GM23338 (cell line): ENCODE results near the gene TPT1. TPM values are rescaled to one million over a fixed set of nuclear protein-coding genes. Genes with fewer than 3 reads are reported as not detected.

ENCODE experiments used
- ATAC-seq: fragments of 200-7000 bp; cut with Tn5 transposase; 3 replicates; pipeline ENCODE4 v1.9.1; 2020
- DNase-seq: peaks from one replicate; pipeline ENCODE4 v3.0.0-alpha.2; 2015; ENCODE audit warnings: low spot score
- H2AFZ ChIP-seq: fragments of 200-600 bp; sonication (generic); 2 replicates; pipeline ENCODE4 v1.8.0; 2016; ENCODE audit warnings: antibody characterized with exemption, mild to moderate bottlenecking, moderate library complexity
- H3F3A ChIP-seq: fragments of 200-600 bp; sonication (generic); replicated peaks from 2 replicates; pipeline ENCODE4 v1.8.0; 2017; ENCODE audit warnings: antibody characterized with exemption, mixed run types, low read depth
- H3K27ac ChIP-seq: fragments of 200-600 bp; sonication (generic); 2 replicates; pipeline ENCODE4 v1.6.1; 2016; ENCODE audit warnings: low read depth
- H3K27me3 ChIP-seq: fragments of 200-600 bp; sonication (generic); 2 replicates; pipeline ENCODE4 v1.8.0; 2016; ENCODE audit warnings: mild to moderate bottlenecking, mixed run types, moderate library complexity; ENCODE audit not compliant: insufficient read depth
- H3K36me3 ChIP-seq: fragments of 200-600 bp; sonication (generic); 2 replicates; pipeline ENCODE4 v1.8.0; 2016; ENCODE audit warnings: mild to moderate bottlenecking; ENCODE audit not compliant: insufficient read depth
- H3K4me1 ChIP-seq: fragments of 200-600 bp; sonication (generic); 2 replicates; pipeline ENCODE4 v1.8.0; 2016; ENCODE audit warnings: mild to moderate bottlenecking, moderate library complexity; ENCODE audit not compliant: insufficient read depth
- H3K4me2 ChIP-seq: fragments of 200-600 bp; sonication (generic); 2 replicates; pipeline ENCODE4 v1.7.1; 2017; ENCODE audit warnings: mixed run types
- H3K4me3 ChIP-seq: fragments of 200-600 bp; sonication (generic); 2 replicates; pipeline ENCODE4 v1.6.1; 2016; ENCODE audit warnings: mixed run types
- H3K79me2 ChIP-seq: fragments of 200-600 bp; sonication (generic); replicated peaks from 2 replicates; pipeline ENCODE4 v1.8.0; 2017; ENCODE audit warnings: mild to moderate bottlenecking; ENCODE audit not compliant: insufficient read depth
- H3K9me2 ChIP-seq: fragments of 200-600 bp; sonication (generic); 2 replicates; pipeline ENCODE4 v1.8.0; 2017; ENCODE audit not compliant: insufficient read depth
- H4K20me1 ChIP-seq: fragments of 200-600 bp; sonication (generic); replicated peaks from 2 replicates; pipeline ENCODE4 v1.8.0; 2017; ENCODE audit warnings: mild to moderate bottlenecking; ENCODE audit not compliant: insufficient read depth
- H3K27ac Mint-ChIP-seq: 2 replicates; pipeline ENCODE4 v1.8.0; 2020; ENCODE audit warnings: inconsistent platforms, mild to moderate bottlenecking, moderate library complexity, mixed read lengths
- H3K27me3 Mint-ChIP-seq: 3 replicates; pipeline ENCODE4 v1.8.0; 2022; ENCODE audit warnings: low read depth, mild to moderate bottlenecking, moderate library complexity, mixed read lengths, inconsistent platforms; ENCODE audit not compliant: insufficient read depth, poor library complexity
- H3K36me3 Mint-ChIP-seq: 3 replicates; pipeline ENCODE4 v1.8.0; 2021; ENCODE audit warnings: low read depth, mild to moderate bottlenecking, inconsistent platforms, moderate library complexity, mixed read lengths
- H3K4me1 Mint-ChIP-seq: 3 replicates; pipeline ENCODE4 v1.8.0; 2020; ENCODE audit warnings: mild to moderate bottlenecking, inconsistent platforms, mixed read lengths
- H3K4me3 Mint-ChIP-seq: 3 replicates; pipeline ENCODE4 v1.8.0; 2021; ENCODE audit warnings: moderate library complexity, mild to moderate bottlenecking, inconsistent platforms, mixed read lengths
- H3K9me3 Mint-ChIP-seq: 3 replicates; pipeline ENCODE4 v1.8.0; 2020; ENCODE audit warnings: moderate library complexity, mild to moderate bottlenecking, inconsistent platforms, mixed read lengths
- STAT1 ChIP-seq: IDR thresholded peaks from one replicate; pipeline ENCODE4 v1.6.1; 2016; ENCODE audit warnings: antibody characterized with exemption; ENCODE audit not compliant: unreplicated experiment
- polyA plus RNA-seq: library from polyadenylated mRNA; unstranded; fragments of >200 nt; fragmentation: Nextera tagmentation; extraction: Ambion mirVana; gene quantifications from 2 replicates; pipeline ENCODE4 v1.2.1, GENCODE V29; 2016
- total RNA-seq: library from RNA; depleted of rRNA; stranded (reverse); fragments of >200 nt; shearing (Covaris generic); gene quantifications from 2 replicates; pipeline ENCODE4 v1.2.3, GENCODE V29; 2014
- TF ChIP-seq, protein P1 (sequence below), 2 experiments: fragments of 200-600 bp in 1 of 2; sonication (generic) in 1 of 2; conservative IDR thresholded peaks; 2 replicates each; pipeline versions ENCODE4 v1.5.1 to v1.6.1; 2016 to 2017; ENCODE audit warnings: antibody characterized with exemption in 2 of 2, low read depth in 2 of 2, mild to moderate bottlenecking in 2 of 2, moderate library complexity in 1 of 2
- TF ChIP-seq, protein P2 (sequence below): IDR thresholded peaks from one replicate; pipeline ENCODE4 v1.6.1; 2018; ENCODE audit warnings: antibody characterized with exemption; ENCODE audit not compliant: unreplicated experiment

The TPT1 gene
- total and polyA plus RNA-seq, 2 experiments from 2014 or later, result 1,385 to 2,519 TPM

DNA sequence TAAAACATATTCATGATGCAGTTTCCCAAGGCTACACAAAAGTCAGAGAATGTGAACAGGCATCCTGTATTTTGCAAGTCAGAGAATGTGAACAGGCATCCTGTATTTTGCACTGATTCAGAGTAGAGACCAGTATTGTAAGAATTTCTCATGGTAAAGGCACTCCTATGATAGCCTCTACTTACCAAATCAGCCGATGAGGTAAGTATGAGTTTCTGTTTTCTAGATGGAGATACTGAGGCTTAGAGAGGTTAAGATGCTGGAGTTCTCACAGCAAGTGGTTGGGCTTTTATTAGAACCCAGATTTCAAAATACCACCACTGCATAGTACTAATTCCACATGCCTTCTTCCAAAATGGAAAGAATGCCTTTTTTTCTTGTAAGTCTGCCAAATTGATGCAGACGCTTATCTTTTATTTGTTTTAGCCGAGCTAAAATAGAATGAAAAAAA lies 12.3 kb downstream of the TPT1 start:
- H3K4me1 Mint-ChIP-seq, result peaks cover 25% of the 10 kb centered on the region
- Histone ChIP-seq H3K4me1 (peaks cover 3% of the 10 kb centered on the region; the same call in 1 of the 2 replicates), H3K27ac (no peak overlapping the region)

DNA sequence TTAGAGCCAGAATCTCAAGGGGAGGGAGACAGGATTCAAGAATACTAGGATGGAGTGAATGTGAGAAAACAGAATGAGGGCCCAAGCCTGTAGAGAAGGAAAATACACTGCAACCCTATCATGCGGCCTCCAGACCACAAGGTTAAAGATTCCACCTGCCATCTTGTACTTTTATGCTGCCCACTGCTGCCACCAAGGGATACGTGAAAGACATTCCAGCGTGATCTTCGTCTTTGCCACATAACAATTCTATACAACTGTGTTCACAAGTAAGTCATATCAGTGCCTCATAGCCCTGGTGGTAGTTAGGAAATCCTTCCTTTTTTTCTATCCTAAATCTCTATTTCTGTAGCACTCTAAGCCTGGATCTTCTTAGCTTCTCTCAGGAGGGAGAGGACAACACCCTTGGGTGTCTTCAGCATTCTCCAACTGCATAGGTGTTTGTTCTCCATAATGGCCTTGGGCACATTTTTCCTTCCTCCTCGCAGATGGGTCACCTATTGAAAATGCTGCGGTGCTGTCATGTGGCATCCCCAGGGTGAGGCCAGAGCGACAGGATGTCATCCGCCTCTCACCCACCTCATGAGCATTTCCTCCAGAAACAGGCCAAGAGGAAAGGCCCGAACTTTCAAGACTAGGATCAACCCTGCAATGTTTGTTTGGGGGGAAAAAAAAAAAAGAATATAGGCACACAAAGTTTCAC lies 13.6 kb downstream of the TPT1 start:
- H3K4me3 ChIP-seq, result no peak overlapping the region
- 0 out of 2 replicates have a peak, but pooled peaks cover 3% of the 10 kb centered on the region for H4K20me1 ChIP-seq
- H3K27me3 Mint-ChIP-seq, result peaks cover 10% of the 10 kb centered on the region
- H3K79me2 ChIP-seq, result no peaks in the 10 kb centered on the region
- H3K4me1 ChIP-seq, result peaks cover under 1% of the 10 kb centered on the region; the same call in 1 of the 2 replicates
- DNase-seq (peak; percentile 38), ATAC-seq (no peak)
- H2AFZ ChIP-seq, result no peak overlapping the region
- TF ChIP-seq, protein P1, sequence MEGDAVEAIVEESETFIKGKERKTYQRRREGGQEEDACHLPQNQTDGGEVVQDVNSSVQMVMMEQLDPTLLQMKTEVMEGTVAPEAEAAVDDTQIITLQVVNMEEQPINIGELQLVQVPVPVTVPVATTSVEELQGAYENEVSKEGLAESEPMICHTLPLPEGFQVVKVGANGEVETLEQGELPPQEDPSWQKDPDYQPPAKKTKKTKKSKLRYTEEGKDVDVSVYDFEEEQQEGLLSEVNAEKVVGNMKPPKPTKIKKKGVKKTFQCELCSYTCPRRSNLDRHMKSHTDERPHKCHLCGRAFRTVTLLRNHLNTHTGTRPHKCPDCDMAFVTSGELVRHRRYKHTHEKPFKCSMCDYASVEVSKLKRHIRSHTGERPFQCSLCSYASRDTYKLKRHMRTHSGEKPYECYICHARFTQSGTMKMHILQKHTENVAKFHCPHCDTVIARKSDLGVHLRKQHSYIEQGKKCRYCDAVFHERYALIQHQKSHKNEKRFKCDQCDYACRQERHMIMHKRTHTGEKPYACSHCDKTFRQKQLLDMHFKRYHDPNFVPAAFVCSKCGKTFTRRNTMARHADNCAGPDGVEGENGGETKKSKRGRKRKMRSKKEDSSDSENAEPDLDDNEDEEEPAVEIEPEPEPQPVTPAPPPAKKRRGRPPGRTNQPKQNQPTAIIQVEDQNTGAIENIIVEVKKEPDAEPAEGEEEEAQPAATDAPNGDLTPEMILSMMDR (conservative IDR thresholded peaks at IDR 0.05; ENCODE audit: low read depth in 2 of 2), result peak; percentile 10 to 48; a peak in 2 of 4 replicates
- TF ChIP-seq, protein P2, sequence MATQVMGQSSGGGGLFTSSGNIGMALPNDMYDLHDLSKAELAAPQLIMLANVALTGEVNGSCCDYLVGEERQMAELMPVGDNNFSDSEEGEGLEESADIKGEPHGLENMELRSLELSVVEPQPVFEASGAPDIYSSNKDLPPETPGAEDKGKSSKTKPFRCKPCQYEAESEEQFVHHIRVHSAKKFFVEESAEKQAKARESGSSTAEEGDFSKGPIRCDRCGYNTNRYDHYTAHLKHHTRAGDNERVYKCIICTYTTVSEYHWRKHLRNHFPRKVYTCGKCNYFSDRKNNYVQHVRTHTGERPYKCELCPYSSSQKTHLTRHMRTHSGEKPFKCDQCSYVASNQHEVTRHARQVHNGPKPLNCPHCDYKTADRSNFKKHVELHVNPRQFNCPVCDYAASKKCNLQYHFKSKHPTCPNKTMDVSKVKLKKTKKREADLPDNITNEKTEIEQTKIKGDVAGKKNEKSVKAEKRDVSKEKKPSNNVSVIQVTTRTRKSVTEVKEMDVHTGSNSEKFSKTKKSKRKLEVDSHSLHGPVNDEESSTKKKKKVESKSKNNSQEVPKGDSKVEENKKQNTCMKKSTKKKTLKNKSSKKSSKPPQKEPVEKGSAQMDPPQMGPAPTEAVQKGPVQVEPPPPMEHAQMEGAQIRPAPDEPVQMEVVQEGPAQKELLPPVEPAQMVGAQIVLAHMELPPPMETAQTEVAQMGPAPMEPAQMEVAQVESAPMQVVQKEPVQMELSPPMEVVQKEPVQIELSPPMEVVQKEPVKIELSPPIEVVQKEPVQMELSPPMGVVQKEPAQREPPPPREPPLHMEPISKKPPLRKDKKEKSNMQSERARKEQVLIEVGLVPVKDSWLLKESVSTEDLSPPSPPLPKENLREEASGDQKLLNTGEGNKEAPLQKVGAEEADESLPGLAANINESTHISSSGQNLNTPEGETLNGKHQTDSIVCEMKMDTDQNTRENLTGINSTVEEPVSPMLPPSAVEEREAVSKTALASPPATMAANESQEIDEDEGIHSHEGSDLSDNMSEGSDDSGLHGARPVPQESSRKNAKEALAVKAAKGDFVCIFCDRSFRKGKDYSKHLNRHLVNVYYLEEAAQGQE, result no peak
- no peak overlapping the region for H3K4me3 Mint-ChIP-seq
- no peak overlapping the region for H3K4me2 ChIP-seq
- H3F3A ChIP-seq, result peaks cover 11% of the 10 kb centered on the region
- H3K4me1 Mint-ChIP-seq, result peaks cover 14% of the 10 kb centered on the region
- H3K36me3 ChIP-seq, result no peaks in the 10 kb centered on the region
- no peaks in the 10 kb centered on the region; the same call in 2 of the 3 replicates for H3K9me3 Mint-ChIP-seq
- H3K36me3 Mint-ChIP-seq, result peaks cover 8% of the 10 kb centered on the region; the same call in 2 of the 3 replicates
- 0 out of 2 replicates have a peak overlapping the region, but pooled peaks have one; percentile 63 for H3K27ac ChIP-seq
- no peak overlapping the region for H3K27ac Mint-ChIP-seq
- no peaks in the 10 kb centered on the region for H3K9me2 ChIP-seq
- no peaks in the 10 kb centered on the region for H3K27me3 ChIP-seq

More for the DNA sequence above, 12.3 kb downstream of the TPT1 start:
- Histone ChIP-seq H3K4me2 (no peak overlapping the region), H3K27me3 (no peaks in the 10 kb centered on the region), H3K79me2 (no peaks in the 10 kb centered on the region), H4K20me1 (0 out of 2 replicates have a peak, but pooled peaks cover 3% of the 10 kb centered on the region), H2AFZ (no peak overlapping the region), H3K36me3 (no peaks in the 10 kb centered on the region), H3K9me2 (no peaks in the 10 kb centered on the region), H3K4me3 (no peak overlapping the region), H3F3A (peaks cover 16% of the 10 kb centered on the region)
- Mint-ChIP-seq H3K27me3 (peaks cover 11% of the 10 kb centered on the region), H3K9me3 (no peaks in the 10 kb centered on the region; the same call in 2 of the 3 replicates), H3K27ac (no peak overlapping the region), H3K36me3 (peaks cover 8% of the 10 kb centered on the region; the same call in 1 of the 3 replicates), H3K4me3 (no peak overlapping the region)
- TF ChIP-seq, protein P2, result no peak
- TF ChIP-seq STAT1, result no peak
- ATAC-seq (no peak), DNase-seq (no peak)
